ENCODE results near the gene HYAL4.
"Not testable (repeated sequence)": the region's sequence is repeated elsewhere in the genome, so short reads cannot be mapped to it uniquely, and the experiment has no call there.

The HYAL4 gene

DNA sequence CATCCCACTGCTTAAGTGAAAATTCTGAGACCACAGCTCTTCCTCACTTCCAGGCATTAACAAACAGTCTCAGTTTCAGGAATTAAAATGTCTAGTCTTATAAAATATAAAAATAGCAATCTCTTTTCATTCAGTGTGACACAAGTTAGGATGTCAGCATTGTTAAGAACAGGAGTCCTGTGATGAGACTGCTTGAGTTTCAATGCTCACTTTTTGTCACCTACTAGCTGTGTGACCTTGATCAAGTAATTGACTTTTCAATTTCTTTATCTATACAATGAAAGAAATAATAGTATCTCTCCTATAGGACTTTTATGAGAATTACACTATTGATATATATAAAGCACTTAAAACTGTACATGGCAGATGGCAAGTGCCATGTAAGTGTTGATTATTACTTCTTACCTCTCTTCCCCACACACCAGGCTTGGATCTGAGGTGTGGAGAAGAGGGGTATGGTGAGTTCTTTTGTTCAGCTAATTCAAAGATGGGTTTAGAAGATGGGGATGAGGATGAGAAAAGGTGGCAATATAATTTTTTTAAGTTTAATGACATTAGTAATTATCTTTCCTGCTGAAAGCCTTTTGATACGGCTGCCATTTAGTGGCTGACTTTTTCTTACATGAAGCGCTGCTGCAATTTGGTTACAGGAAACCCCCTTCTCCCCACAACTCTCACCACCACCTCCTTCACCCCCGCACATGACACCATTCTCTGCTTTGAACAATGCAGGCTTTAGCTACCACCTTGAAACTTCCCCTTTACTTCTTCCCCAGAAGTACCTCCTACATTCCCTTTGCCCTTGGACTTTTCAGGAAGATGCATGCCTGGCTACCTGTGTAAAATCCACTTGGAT is 20.8 kb upstream of the HYAL4 start:
- DNase-seq (ENCODE audit: extremely low read depth, low read depth), result no peak
- TF ChIP-seq, protein P1, sequence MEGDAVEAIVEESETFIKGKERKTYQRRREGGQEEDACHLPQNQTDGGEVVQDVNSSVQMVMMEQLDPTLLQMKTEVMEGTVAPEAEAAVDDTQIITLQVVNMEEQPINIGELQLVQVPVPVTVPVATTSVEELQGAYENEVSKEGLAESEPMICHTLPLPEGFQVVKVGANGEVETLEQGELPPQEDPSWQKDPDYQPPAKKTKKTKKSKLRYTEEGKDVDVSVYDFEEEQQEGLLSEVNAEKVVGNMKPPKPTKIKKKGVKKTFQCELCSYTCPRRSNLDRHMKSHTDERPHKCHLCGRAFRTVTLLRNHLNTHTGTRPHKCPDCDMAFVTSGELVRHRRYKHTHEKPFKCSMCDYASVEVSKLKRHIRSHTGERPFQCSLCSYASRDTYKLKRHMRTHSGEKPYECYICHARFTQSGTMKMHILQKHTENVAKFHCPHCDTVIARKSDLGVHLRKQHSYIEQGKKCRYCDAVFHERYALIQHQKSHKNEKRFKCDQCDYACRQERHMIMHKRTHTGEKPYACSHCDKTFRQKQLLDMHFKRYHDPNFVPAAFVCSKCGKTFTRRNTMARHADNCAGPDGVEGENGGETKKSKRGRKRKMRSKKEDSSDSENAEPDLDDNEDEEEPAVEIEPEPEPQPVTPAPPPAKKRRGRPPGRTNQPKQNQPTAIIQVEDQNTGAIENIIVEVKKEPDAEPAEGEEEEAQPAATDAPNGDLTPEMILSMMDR (IDR thresholded peaks at IDR 0.05; ENCODE audit: low read depth, low read length), result no peak

DNA sequence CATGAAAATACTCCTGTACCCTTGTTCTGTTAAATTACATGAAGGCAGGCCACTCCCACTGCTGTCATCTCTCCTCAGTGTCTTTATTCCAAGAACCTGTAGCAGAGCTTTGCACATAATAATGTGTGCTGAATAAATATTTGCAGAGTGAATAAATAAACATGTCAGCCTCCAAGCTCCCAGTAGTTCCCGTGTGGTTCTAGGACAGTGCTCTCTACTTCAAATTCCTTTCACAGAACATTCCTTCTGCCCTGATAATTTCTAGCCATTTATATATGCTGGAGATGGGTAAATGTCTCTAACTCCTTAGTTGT is 20.3 kb upstream of the HYAL4 start:
- TF ChIP-seq, protein P1 (IDR thresholded peaks at IDR 0.05; ENCODE audit: low read depth, low read length), result no peak

DNA sequence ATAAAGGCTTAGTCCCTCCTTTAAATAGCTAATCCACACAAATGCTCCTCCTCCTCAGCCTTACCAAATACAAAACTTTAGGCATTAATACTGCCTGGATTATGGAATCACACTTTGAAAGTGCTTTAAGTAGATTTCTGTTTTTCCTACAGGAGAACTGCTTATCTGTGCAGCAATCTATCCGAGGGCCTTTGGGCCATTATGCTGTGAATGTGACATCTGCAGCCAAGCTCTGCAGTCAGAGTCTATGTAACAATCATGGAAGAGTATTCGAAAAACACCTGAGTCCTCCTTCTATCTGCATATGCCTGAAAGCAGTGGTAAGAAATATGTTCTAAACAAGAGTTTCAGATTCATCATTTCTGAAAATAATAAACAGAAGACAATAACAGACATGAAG is 16.2 kb upstream of the HYAL4 start:
- TF ChIP-seq, protein P1 (IDR thresholded peaks at IDR 0.05; ENCODE audit: low read depth, low read length), result no peak
- DNase-seq (ENCODE audit: extremely low read depth, low read depth), result no peak

More for the DNA sequence above, 20.3 kb upstream of the HYAL4 start:
- DNase-seq (ENCODE audit: extremely low read depth, low read depth), result no peak

DNA sequence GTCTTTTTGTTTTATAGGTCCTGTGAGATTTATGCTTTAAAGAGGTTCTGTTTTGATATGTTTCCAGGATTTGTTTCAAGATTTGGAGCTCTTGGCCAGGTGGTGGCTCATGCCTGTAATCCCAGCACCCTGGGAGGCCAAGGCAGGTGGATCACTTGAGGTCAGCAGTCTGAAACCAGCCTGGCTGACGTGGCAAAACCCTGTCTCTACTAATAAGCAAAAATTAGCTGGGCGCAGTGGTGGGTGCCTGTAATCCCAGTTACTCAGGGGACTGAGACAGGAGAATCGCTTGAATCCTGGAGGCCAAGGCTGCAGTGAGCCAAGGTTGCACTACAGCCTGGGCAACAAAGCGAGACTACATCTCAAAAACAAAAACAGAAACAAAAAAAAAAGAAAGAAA is 8.3 kb upstream of the HYAL4 start:
- no peak for DNase-seq (ENCODE audit: extremely low read depth, low read depth)
- TF ChIP-seq, protein P1 (IDR thresholded peaks at IDR 0.05; ENCODE audit: low read depth, low read length), result no peak

DNA sequence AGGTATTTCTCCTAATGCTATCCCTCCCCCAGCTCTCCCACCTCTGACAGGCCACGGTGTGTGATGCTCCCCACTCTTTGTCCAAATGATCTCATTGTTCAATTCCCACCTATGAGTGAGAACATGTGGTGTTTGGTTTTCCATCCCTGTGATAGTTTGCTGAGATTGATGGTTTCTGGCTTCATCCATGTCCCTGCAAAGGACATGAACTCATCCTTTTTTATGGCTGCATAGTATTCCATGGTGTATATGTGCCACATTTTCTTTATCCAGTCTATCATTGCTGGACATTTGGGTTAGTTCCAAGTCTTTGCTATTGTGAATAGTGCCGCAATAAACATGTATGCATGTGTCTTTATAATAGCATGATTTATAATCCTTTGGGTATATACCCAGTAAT is 5.9 kb upstream of the HYAL4 start:
- DNase-seq (ENCODE audit: extremely low read depth, low read depth), result not testable (repeated sequence)

DNA sequence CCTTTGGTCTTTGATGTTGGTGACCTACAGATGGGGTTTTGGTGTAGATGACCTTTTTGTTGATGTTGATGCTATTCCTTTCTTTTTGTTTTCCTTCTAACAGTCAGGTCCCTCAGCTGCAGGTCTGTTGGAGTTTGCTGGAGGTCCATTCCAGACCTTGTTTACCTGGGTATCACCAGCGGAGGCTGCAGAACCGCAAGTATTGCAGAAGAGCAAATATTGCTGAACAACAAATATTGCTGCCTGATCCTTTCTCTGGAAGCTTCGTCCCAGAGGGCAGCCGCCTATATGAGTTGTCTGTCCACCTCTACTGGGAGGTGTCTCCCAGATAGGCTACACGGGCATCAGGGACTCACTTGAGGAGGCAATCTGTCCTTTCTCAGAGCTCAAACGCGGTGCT is 827 bp upstream of the HYAL4 start:
- not testable (repeated sequence) for DNase-seq (ENCODE audit: extremely low read depth, low read depth)

DNA sequence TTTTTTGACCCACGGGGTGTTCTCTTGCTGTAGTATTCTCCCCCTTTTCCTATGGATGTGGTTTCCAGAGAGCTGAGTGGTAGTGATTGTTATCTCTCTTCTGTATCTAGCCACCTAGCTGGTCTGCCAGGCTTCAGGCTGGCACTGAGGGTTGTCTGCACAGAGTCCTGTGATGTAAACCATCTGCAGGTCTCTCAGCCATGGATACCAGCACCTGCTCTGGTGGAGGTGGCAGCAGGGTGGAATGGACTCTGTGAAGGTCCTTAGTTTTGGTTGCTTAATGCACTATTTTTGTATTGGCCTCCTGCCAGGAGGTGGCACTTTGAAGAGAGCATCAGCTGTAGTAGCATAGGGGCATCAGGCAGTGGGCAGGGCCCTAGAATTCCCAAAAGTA is 851 bp downstream of the HYAL4 start:
- TF ChIP-seq, protein P1 (IDR thresholded peaks at IDR 0.05; ENCODE audit: low read depth, low read length), result no peak
- no peak for DNase-seq (ENCODE audit: extremely low read depth, low read depth)

DNA sequence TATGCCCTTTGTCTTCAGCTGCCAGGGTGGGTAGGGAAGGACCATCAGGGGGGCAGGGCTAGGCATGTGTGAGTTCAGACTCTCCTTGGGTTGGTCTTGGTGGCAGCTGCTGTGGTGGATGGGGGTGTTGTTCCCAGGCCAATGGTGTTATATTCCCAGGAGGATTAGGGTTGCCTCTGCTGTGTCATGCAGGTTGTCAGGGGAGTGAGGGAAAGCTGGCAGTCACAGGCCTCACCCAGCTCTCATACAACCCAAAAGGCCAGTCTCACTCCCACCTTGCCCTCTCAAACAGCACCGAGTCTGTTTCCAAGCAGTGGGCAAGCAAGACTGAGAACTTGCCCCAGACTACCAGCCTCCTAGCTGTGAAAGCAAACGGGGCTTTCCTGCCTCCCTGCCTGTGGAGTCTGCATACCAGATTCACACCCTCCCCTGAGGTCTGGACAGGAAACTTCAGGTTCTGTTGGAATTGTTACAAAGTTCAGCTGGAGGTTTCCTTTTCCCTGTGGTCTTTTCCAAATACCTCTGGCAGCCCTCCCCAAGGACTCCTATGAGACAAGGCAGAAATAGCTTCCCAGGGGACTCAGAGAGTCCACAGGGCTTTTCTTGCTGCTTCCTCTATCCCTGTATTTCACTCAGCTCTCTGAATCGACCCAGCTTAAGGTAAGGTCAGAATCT is 1.4 kb downstream of the HYAL4 start:
- TF ChIP-seq, protein P1 (IDR thresholded peaks at IDR 0.05; ENCODE audit: low read depth, low read length), result no peak
- DNase-seq (ENCODE audit: extremely low read depth, low read depth), result no peak
